GM12878 (cell line): ENCODE measurements around the gene KAZN. TPM values are rescaled to one million over a fixed set of nuclear protein-coding genes. Genes with fewer than 3 reads are reported as not detected.

Experiments used
- ATAC-seq: fragments of 200-7000 bp; cut with Tn5 transposase; 3 replicates; pipeline ENCODE4 v1.9.1; 2020; ENCODE audit warnings: mild to moderate bottlenecking, moderate library complexity
- BruUV-seq: library from RNA; stranded (reverse); fragments of 400-500 nt; replicated peaks from 2 replicates; lab custom pipeline; 2021; lab: Mats Ljungman, UMichigan
- CTCF ChIA-PET: fragments of 300-600 bp; sonication (Branson Sonifier 250); formaldehyde crosslinking; extraction: SDS; loops from one replicate; lab custom pipeline; 2021; ENCODE audit warnings: inconsistent platforms; lab: Yijun Ruan, JAX
- POLR2A ChIA-PET: fragments of 350-600 bp; formaldehyde crosslinking; extraction: SDS; loops from one replicate; lab custom pipeline; 2021; ENCODE audit warnings: inconsistent platforms; lab: Charles Lee
- RAD21 ChIA-PET: fragments of 300-600 bp; sonication (Branson Sonifier 250); formaldehyde crosslinking; loops from one replicate; lab custom pipeline; 2023; ENCODE audit warnings: antibody characterized with exemption; ENCODE audit not compliant: unreplicated experiment; lab: Charles Lee
- SMC1A ChIA-PET: fragments of 300-600 bp; sonication (Branson Sonifier 250); formaldehyde crosslinking; loops from one replicate; lab custom pipeline; 2023; ENCODE audit not compliant: unreplicated experiment, uncharacterized antibody; lab: Charles Lee
- DNase-seq: peaks from one replicate; pipeline ENCODE4 v3.0.0-alpha.2; 2011; ENCODE audit warnings: low read depth, low spot score
- FAIRE-seq: peaks from 3 replicates; lab custom pipeline; 2011; peaks lifted over from hg19 to GRCh38; lab: Jason Lieb, UNC
- H2AFZ ChIP-seq: 2 replicates; pipeline ENCODE4 v1.6.0; 2011; ENCODE audit warnings: low read depth, low read length, control low read depth; ENCODE audit not compliant: control insufficient read depth
- H3K27ac ChIP-seq: 2 replicates; pipeline ENCODE4 v1.5.1; 2011; ENCODE audit warnings: control low read depth; ENCODE audit not compliant: control insufficient read depth, insufficient read depth
- H3K27me3 ChIP-seq, 2 experiments: replicated peaks in 1 of 2; 2 replicates each; pipeline versions ENCODE4 v1.6.0 to v1.6.1; 2011; ENCODE audit warnings: low read length in 1 of 2; ENCODE audit not compliant: control insufficient read depth in 2 of 2, insufficient read depth in 2 of 2
- H3K36me3 ChIP-seq, 2 experiments: 2 replicates each; pipeline ENCODE4 v1.5.1; 2011; ENCODE audit warnings: low read length in 1 of 2; ENCODE audit not compliant: control insufficient read depth in 2 of 2, insufficient read depth in 2 of 2
- H3K4me1 ChIP-seq: 2 replicates; pipeline ENCODE4 v1.6.1; 2011; ENCODE audit warnings: mild to moderate bottlenecking, low read length, moderate library complexity, mixed read lengths; ENCODE audit not compliant: control insufficient read depth, insufficient read depth
- H3K4me2 ChIP-seq: 2 replicates; pipeline ENCODE4 v1.6.0; 2011; ENCODE audit warnings: control low read depth; ENCODE audit not compliant: control insufficient read depth, insufficient read depth
- H3K4me3 ChIP-seq: fragments of 200-600 bp; sonication (generic); 2 replicates; pipeline ENCODE4 v1.5.1; 2016
- H3K79me2 ChIP-seq: 2 replicates; pipeline ENCODE4 v1.6.0; 2011; ENCODE audit warnings: low read length; ENCODE audit not compliant: control insufficient read depth, insufficient read depth
- H3K9ac ChIP-seq: 2 replicates; pipeline ENCODE4 v1.8.0; 2011; ENCODE audit warnings: low read length, control low read depth, mixed read lengths; ENCODE audit not compliant: control insufficient read depth, insufficient read depth
- H3K9me3 ChIP-seq: replicated peaks from 3 replicates; pipeline ENCODE4 v1.5.1; 2011; ENCODE audit warnings: mild to moderate bottlenecking, low read length; ENCODE audit not compliant: control insufficient read depth, insufficient read depth
- H4K20me1 ChIP-seq: 2 replicates; pipeline ENCODE4 v1.6.0; 2011; ENCODE audit not compliant: control insufficient read depth, insufficient read depth
- CBX3 ChIP-seq: fragments of 200-600 bp; sonication (generic); IDR thresholded peaks from 2 replicates; pipeline ENCODE4 v1.6.1; 2016; ENCODE audit warnings: low read depth, borderline replicate concordance
- CEBPZ ChIP-seq: fragments of 150-350 bp; IDR thresholded peaks from 2 replicates; pipeline ENCODE4 v1.6.1; 2016; ENCODE audit warnings: low read depth, low read length
- EED ChIP-seq: sonication (generic); IDR thresholded peaks from 2 replicates; pipeline ENCODE4 v1.6.1; 2016; ENCODE audit warnings: antibody characterized with exemption, low read depth
- EGR1 ChIP-seq, 2 experiments: IDR thresholded peaks; 1 replicate in 1 of 2; 2 replicates in 1 of 2; pipeline ENCODE4 v1.6.1; 2011 to 2012; ENCODE audit warnings: low read depth in 2 of 2, low read length in 2 of 2, borderline replicate concordance in 1 of 2, mild to moderate bottlenecking in 1 of 2, moderate library complexity in 1 of 2
- ETV6 ChIP-seq, 2 experiments: fragments of 450-650 bp in 1 of 2; IDR thresholded peaks in 1 of 2; conservative IDR thresholded peaks in 1 of 2; 2 replicates each; pipeline ENCODE4 v1.6.1; 2014; ENCODE audit warnings: antibody characterized with exemption in 1 of 2, borderline replicate concordance in 1 of 2, low read depth in 1 of 2, mild to moderate bottlenecking in 1 of 2, moderate library complexity in 1 of 2
- NFIC ChIP-seq: IDR thresholded peaks from 2 replicates; pipeline ENCODE4 v1.6.1; 2012; ENCODE audit warnings: low read depth, mild to moderate bottlenecking, inconsistent platforms, low read length, moderate library complexity
- POU2F2 ChIP-seq: IDR thresholded peaks from 3 replicates; pipeline ENCODE4 v1.6.1; 2011; ENCODE audit warnings: low read depth, mild to moderate bottlenecking, low read length, borderline replicate concordance
- RAD51 ChIP-seq: fragments of 450-650 bp; IDR thresholded peaks from 2 replicates; pipeline ENCODE4 v1.6.1; 2016; ENCODE audit warnings: moderate library complexity, mild to moderate bottlenecking, inconsistent platforms
- STAT1 ChIP-seq: fragments of 450-650 bp; conservative IDR thresholded peaks from 2 replicates; pipeline ENCODE4 v1.6.1; 2014; ENCODE audit warnings: antibody characterized with exemption, mild to moderate bottlenecking
- USF2 ChIP-seq: IDR thresholded peaks from 2 replicates; pipeline ENCODE4 v1.6.1; 2011; ENCODE audit warnings: low read depth, low read length, improper control_type of control experiment, borderline replicate concordance
- WGBS: methylation state at CpG from one replicate; pipeline ENCODE4 v1.1.6; 2016; ENCODE audit warnings: low lambda C conversion rate; ENCODE audit not compliant: insufficient replicate concordance, insufficient coverage; ENCODE audit errors: missing lambda C conversion rate; 5-methylcytosine and 5-hydroxymethylcytosine counted together
- in situ Hi-C: fragments of 300-500 bp; cut with MboI; formaldehyde crosslinking; loops from 9 replicates; pipeline ENCODE4 v1.14.3; 2018; ENCODE audit warnings: mixed read lengths
- intact Hi-C: fragments of 100-400 bp; cut with micrococcal nuclease; formaldehyde crosslinking; loops from one replicate; pipeline ENCODE4 v1.14.2; 2022; ENCODE audit not compliant: unreplicated experiment
- polyA plus RNA-seq, 11 experiments: library from polyadenylated mRNA; depleted of rRNA in 4 of 11; unstranded in 6 of 11; stranded (reverse) in 5 of 11; fragments of >200 nt; fragmentation: Nextera tagmentation in 4 of 11; fragmentation: Illumina TruSeq in 1 of 11; extraction: Ambion mirVana in 4 of 11; extraction: Trizol in 1 of 11; gene quantifications; 1 replicate in 1 of 11; 2 replicates in 10 of 11; pipeline versions ENCODE4 v1.2.1 to v1.2.3, GENCODE V29; 2011 to 2016; ENCODE audit warnings: inconsistent platforms in 2 of 11, missing spikeins in 2 of 11, low read depth in 1 of 11
- total RNA-seq, 4 experiments: library from RNA; depleted of rRNA in 3 of 4; stranded (reverse); fragments of >200 nt in 3 of 4; fragmentation: Illumina TruSeq in 1 of 4; extraction: Trizol in 1 of 4; gene quantifications; 2 replicates each; pipeline versions ENCODE4 v1.2.1 to v1.2.3, GENCODE V29; 2013 to 2021

The KAZN gene
- total and polyA plus RNA-seq, 10 of the 15 experiments (the other 5 are each of a cell fraction or from before 2014, with no cell fraction given) = 0.72 to 4.0 (median 1.2) TPM

GRCh38 chr1:14855801-14856200 is 257.3 kb downstream of the KAZN start:
- in situ Hi-C loops = no loop called here
- Histone ChIP-seq H3K36me3 (no peaks in the 10 kb centered on the region), H3K9ac (no peak overlapping the region), H3K27me3 (peaks cover 0 to 3% of the 10 kb centered on the region in 2 experiments; a peak in 2 of 4 replicates), H3K9me3 (no peaks in the 10 kb centered on the region), H2AFZ (no peak overlapping the region), H3K4me1 (no peaks in the 10 kb centered on the region), H3K4me2 (no peak overlapping the region), H3K79me2 (no peaks in the 10 kb centered on the region), H3K4me3 (no peak overlapping the region), H4K20me1 (no peaks in the 10 kb centered on the region), H3K27ac (no peak overlapping the region)
- no peak for FAIRE-seq
- no TSS peak for BruUV-seq
- 45% methylated on average over 6 of the region's 6 CpGs for WGBS
- no peak for ATAC-seq
- DNase-seq = no peak
- intact Hi-C loops = no loop called here
- SMC1A ChIA-PET = interaction anchor here (1.1 to 1.4 kb wide), 2 partner anchors 10 to 18 kb away, joined by 3 to 4 read pairs; no protein-coding TSS in a partner anchor
- CTCF ChIA-PET = interaction anchor here (0.6 kb wide), 1 partner anchor 244 kb away, joined by 4 read pairs; no protein-coding TSS in a partner anchor
- TF ChIP-seq ETV6 (conservative IDR thresholded peaks at IDR 0.05 in 1 of 2, IDR thresholded peaks at IDR 0.05 in 1 of 2; ENCODE audit: borderline replicate concordance in 1 of 2, low read depth in 1 of 2) = no peak
- no peak for TF ChIP-seq EGR1 (IDR thresholded peaks at IDR 0.05; ENCODE audit: borderline replicate concordance in 1 of 2, low read depth in 2 of 2, low read length in 2 of 2)
- TF ChIP-seq STAT1 = no peak
- TF ChIP-seq RAD51 = no peak
- no peak for TF ChIP-seq EED
- TF ChIP-seq POU2F2 = no peak
- TF ChIP-seq USF2 = no peak
- no peak for TF ChIP-seq CBX3
- no peak for TF ChIP-seq CEBPZ
- TF ChIP-seq NFIC = no peak
- RAD21 ChIA-PET = no interaction called here
- POLR2A ChIA-PET = no interaction called here
